ENCODE measurements around the gene HTR6.
"Not testable (repeated sequence)": the region's sequence is repeated elsewhere in the genome, so short reads cannot be mapped to it uniquely, and the experiment has no call there.

The HTR6 gene

DNA sequence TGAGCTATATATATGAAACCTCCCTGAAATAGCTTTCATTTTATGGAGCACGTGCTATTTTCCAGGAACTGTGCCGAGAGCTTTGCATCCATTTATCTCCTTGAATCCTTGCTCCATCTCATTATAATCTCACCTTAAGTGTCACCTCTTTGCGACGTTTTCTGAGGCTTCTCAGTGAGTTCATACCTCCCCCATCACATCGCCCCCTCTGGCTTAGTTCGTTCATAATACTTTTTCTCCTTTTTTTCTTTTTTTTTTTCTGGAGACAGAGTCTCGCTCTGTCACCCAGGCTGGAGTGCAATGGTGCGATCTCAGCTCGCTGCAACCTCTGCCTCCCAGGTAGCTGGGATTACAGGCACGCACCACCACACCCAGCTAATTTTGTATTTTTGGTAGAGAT, 25.4 kb upstream of the HTR6 start:
- not testable (repeated sequence) for DNase-seq (ENCODE audit: low read depth)

DNA sequence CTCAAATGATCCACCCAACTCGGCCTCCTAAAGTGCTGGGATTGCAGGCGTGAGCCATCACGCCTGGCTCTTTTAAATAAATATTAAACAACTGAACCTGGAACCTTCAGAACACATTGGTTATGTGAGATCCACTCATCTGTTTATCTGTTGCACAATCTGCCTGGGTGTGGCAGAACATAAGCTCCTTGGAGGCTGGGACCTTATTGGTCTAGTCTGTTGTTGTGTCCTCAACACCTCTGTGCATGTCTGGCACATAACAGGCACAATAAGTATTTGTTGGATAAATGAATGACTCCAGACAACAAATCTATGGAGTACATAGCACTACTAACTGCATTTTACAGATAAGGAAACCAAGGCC, 24.7 kb upstream of the HTR6 start:
- no peak for DNase-seq (ENCODE audit: low read depth)

DNA sequence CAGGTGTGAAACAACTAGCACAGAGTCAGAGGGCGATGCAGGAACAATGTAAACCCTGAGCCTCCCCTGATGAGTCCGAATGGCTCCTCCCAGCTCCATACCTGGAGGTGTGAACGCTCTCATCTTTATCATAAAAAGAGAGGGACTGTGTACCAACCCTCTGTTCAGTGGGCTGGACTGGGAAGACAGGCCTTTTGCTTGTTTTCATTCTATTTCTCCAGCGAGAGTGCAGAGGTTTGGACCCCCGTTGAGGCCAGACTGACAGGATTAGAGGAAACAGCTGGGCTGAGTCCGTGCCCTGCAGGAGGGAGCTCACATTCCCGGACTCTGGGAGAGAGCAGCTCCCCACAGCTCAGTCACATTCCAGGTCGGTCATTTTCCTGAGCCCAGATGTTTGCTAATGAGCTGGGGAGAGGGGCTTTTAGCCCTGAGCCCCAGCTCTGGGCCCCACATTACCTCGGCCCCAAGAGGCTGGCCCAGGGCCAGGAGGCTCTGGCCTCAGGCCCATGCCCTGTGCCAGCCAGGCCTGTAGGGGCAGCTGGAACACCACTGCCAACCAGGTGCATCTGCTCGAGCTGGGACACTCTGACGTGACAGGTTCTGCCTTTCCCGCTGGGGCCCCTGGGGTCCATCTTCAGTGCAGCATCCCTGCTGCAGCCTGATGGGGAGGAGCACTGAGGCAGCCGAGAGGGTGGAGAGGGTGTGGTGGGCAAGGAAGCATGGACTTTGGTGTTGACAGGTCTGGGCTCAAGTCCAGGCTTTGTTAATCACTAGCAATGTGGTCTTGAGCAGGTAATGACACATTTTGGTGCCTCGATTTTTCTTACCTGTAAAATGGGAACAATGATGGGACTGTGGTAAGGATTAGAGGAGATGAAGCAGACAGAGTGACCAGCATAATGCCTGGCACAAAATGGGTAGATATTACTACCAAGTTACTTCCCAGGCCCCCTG, 24.0 kb upstream of the HTR6 start:
- DNase-seq (ENCODE audit: low read depth) = no peak

DNA sequence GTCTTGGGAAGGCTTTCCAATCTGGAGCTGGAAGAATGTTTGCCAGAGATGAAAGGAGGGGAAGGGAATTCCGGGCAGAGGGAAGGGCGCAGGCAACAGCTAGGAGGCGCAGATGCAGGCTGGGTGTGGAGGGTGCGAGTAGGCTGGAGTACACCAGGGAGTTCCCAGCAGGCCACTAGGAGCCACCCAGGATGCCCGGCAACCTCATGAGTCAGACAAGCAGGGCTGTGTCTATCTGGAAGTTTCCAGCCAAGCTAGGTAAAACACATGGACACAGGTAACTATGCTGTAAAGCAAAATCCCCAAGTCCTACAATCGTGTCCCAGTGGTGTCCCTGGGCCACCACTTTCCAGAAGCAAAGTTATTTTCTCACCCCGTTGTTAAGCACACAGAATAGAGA, 21.6 kb upstream of the HTR6 start:
- DNase-seq (ENCODE audit: low read depth) = no peak

DNA sequence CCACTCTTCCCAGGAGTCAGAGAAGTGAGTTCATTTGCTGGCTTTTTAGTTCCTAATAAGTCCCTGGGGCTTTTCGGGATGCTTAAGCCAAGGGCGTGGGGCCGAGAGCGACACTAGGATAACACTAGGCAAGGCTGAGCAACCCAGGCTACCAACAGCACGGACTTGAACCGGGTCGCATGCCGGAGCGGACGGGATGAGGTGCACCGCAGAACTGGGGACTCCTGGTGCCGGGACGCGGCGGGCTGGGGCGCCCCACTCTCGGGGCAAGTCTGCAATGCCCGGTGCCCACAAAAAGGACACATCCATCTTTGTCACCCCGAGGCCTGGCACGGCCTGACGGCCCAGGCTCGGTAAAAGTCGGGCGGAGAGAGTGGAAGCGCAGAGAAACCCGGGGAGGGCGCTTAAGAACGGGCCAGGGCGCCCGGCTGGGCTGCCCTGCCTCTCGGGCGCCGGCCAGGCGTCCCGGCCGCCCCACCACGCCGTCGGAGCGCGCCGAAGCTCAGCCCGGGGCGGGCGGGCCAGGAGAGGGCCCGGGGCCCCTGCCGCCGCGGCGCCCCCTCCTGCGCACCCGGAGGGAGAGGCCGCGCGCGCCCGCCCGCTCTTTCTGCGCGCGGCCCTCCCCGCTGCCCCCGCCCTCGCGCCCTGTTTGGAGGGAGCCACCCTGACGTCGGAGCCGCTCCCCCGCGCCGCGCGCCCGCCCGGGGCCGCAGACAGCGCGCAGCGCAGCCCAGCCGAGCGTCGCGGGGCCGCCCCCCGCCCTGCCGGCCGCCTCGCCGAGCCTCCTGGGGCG, 20.9 kb upstream of the HTR6 start, which contains the start of gene NBL1:
TSS of gene NBL1 (plus strand) at position 710 of the 793 bp plus-strand sequence. CDS start 10,720 bp downstream, outside the sequence.
- peak; percentile 42 for DNase-seq (ENCODE audit: low read depth)

DNA sequence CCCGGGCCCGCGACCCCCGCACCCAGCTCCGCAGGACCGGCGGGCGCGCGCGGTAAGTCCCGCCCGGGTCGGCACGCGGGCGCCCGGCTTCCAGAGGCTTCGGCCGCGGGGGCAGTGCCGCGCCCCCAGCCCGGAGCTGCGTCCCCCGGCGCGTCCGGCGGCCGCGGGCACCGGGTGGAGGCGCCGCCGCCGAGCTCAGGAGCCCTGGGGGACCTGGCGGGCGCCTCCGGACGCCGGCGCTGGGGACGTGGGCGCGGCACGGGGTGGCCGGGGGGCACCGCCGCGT, 20.3 kb upstream of the HTR6 start:
- no peak for DNase-seq (ENCODE audit: low read depth)

DNA sequence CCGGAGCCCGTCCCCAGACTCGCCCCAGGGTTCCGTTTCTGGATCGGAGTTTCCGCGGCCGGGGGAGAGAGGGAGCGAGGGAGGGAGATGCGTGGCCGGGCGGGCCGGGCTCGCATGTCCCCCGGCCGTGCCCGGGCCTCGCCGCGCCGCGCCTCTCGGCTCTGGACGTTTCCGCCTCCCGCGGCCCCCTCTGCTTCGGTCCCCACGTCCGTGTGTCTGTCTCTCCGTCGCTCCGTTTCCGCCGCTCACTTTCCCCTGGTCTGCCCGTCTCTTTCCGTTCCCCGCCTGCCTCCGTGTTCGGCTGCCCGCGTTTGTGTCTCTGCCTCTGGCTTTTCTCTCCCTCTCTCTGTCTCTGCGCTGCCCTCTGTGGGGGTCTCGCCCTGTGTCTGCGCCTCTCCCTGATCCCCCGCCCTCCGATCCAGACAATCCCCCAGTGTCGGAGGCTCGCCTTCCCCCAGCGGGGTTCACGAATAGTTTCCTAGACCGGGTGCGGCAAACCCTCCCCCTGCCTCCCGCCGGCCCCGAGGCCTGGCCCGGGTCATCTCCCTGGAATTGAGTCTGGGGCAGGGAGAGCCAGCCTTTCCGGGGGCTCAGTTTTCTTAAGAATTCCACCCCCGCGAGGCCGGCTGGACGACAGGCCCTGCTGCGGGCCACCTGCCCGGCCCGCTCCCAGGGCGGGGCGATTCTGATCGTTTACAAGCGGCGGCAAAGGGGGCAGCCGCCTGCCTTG, 19.8 kb upstream of the HTR6 start:
- peak; percentile 22 for DNase-seq (ENCODE audit: low read depth)

DNA sequence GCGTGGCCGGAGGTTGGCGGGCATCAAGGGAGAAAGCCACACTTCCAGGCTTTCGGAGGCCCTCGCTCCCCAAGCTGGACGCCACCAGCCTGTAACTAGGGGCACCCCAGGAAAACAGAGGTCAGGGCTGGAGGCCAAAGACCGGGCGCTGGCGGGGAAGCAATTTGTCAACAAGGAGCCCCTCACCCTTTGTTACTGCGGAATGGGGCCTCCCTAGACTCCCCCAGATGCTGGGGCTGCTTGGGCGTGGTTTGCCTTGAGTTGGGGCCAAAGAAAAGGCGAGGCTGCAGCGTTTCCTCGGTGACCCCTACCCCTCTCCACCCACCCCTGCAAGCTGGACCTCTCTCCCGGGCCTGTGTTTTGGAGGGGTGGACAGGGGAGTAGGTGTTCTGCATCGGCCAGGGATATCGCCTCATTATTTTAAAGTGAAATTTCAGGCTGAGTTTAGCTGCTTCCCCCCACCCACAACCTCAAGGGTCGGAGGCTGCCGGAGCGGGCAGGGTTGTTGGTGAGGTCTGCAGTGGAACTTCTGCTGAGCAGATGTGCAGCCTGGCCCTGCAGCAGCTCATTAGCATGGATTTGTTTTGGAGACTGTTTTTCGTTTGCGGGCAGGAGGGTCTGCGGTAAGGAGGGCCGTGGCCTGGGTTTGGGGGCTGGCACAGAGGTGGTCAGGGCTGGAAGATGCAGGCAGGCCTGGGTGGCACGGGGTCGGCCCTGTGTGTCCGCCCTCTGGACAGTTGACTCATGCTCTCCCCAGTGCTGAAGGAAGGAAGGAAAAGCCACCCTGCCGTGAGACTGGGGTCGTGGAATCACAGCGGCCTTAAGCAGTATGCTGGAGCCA, 19.0 kb upstream of the HTR6 start:
- no peak for DNase-seq (ENCODE audit: low read depth)

DNA sequence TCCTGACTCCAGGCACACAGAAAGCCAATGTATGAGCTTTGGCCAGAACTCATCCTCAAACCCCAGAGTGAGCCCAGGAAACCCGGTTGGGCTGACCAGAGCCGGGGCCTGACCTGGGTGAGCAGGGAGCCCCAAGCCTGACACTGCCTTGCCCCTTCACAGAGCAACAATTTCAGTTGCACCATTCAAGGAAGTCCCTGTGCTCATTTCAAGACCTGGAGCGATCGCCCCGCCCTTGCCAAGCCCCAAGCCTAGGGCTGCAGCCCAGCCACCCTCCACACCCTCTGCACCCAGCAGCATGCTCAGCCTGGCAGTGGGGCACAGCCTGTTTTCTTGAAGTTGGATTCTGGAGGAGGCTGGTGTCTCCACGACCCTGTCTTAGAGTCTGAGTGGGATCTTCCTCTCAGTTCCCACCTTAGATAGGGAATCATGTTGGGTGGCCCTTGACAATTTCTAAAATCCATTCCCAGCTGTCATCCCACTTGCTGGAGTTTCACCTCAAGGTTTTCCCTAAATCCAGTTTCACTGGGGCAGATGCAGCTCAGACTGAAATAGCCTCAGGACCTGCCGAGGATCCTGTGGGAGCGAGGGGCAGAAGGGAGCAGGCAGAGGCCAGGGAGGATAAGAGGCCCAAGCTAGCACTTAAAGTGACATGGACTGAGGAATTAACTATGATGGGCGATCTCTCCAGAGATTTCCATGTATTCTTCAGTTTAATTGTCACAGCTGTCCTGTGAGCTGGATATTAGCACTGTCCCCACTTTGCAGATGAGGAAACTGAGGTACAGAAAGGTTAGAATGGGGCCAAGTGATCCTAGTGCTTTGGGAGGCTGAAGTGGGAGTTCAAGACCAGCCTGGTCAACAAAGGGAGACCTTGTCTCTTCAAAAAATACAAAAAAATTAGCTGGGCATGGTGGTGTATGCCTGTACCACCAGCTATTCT, 18.0 kb upstream of the HTR6 start:
- no peak for DNase-seq (ENCODE audit: low read depth)

DNA sequence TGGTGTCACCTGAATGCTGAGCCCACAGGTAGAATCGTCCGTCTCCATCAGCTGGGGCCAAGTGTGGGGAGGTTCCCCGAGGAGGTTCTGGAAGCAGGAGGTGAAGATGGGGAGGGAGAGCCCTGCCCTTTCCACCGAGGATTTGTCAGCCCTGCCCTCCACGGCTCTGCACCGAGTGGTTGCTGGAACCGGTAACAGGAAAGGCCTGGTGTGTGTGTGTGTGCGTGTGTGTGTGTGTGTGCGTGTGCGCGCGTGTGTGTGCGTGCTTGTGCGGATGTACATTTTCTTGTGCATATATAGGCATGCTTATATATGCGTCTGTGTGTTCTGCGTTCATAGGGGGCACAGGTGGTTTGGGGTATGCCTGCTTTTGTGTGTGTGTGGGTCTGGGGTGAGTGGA, 17.0 kb upstream of the HTR6 start:
- DNase-seq (ENCODE audit: low read depth) = no peak

DNA sequence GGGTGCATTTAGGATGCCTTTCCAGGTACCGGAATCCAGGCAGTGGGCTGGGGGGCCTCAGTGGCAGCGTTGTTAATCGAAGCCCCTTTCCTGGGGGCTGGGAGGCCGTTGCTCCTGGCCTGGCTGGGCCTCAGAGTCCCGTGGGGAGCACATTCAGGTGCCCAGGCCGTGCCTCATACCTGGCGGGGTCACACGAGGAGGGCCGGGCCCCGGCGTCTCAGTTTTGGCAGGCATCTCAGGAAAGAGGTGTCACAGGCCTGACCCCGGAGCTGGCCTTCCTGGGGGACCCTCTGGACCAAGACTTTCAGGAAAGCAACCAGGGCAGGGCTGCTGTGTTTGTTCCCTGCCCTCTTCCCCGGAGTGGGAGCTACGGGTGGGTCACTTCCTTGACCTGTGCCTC, 16.4 kb upstream of the HTR6 start:
- DNase-seq (ENCODE audit: low read depth) = no peak

DNA sequence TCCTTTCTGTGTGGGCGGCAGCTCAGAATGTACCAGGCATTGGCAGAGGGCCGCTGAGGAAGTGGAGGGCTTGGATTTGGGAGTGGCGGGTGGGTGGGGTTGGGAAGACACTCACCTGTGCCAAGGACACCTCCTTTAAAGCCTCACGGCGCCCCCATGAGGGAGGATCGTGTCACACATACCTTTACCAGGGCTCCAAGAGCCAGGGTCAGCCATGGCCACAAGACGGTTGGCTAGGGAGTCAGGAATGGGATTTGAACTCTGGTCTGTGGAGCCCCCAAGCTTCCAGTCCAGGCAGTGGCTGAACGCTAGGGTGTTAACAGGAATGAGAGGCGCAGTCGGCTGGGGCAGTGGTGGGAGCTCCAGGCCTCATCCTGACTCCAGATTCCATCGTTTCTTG, 16.0 kb upstream of the HTR6 start:
- no peak for DNase-seq (ENCODE audit: low read depth)

DNA sequence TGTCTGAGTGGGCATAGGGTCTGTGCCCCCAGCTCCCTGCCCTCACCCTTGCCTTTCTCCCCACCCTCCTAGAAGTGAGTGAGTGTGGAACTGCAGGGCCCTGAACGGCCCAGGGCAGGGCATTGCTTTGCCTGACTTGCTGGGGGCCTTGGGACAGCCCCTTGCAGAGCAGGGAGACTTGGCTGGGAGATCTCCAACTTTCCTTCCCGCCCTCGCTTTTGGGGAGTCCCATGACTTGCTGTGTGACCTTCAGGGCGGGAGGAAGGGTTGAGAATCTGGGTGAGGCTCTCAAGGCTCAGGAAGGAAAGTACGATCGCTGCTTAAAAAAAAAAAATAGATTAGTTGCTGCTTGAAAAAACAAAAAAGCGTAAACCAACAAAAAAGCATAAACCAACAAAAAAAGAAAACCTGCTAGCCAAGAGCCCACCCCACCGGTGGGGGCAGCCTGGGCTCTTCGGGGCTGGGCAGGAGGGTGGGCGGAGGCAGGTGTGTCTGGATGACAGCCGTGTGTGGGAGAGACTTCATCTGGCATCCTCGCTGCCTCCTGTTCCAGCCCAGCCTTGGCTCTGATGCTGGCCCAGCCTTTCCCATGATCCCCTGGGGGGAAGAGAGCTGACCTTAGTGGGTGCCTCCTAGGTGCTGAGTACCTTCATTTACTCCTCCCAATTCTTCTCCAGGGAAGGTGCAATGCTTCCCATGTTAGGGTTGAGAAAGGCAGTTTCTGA, 14.1 kb upstream of the HTR6 start:
- no peak for DNase-seq (ENCODE audit: low read depth)

DNA sequence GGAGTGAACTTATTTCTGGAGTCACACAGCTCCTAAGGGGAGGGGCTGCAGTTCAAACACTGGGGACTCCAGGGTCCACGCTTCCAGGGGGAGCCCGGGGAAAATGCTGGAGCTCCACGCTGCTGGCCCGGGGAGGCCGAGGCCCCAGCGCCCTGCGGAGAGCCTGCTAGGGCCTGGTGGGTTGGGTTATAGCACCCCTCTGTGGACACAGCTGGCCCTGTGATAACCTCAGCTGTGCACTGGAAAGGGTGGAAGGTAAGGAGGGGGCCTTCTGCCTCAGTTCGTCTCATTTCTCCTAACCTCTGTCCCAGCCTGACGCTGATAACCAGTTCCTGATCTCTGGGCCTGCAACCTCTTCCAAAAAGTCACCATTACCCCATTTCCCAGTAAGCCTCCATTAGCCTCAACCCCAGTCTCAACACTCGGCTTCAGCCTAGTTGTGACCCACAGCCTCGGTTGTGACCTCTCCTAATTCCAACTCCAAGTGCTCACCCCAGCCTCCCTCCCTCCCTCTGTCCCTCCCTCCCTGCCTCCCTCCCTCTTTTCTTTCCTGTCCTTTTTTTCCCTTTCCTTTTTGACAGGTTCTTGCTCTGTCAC, 13.4 kb upstream of the HTR6 start:
- no peak for DNase-seq (ENCODE audit: low read depth)

DNA sequence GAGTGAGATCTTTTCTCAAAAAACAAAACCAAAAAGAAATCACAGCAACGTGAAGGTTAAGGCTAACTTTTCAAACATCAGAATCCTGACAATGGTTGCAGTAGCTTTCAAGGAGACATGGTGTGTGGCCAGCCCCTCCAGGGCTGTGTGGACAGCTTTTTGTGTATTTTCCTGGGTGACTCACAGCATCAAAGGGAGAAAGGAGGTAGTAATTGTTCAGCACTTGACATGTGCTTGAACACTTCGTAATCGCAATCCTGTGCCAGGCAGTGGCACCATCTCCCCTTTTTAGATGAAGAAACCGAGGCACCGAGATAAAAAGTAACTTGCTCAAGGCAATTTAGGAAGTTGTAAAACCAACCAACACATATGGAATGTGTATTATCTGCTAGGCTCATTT, 10.3 kb upstream of the HTR6 start:
- no peak for DNase-seq (ENCODE audit: low read depth)

DNA sequence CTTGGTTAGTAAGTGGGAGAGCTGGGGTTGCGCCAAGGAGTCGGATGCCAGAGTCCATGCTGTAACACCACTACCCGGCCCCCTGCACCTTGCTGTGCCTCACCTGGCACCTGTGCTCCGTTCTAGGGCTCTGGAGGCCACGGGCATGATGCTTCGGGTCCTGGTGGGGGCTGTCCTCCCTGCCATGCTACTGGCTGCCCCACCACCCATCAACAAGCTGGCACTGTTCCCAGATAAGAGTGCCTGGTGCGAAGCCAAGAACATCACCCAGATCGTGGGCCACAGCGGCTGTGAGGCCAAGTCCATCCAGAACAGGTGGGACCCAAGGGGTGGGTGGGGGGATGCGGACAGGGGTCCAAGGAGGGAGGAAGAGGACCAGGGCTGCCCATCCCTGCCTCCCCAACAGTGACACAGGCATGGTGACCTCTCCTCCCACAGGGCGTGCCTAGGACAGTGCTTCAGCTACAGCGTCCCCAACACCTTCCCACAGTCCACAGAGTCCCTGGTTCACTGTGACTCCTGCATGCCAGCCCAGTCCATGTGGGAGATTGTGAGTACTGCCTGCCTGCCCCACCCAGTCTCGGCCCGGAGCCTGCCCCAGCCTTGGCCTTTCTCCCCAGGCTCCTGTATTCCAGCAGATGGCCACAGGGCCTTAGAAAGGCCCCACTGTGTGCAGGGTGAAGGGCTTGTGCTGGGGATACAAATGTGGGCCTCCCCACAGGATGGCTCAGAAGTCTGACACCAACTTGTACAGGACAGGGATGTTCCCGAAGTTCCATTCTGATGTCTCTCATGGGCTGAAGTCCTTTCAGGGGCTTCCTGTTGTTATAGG, 9.6 kb upstream of the HTR6 start:
- no peak for DNase-seq (ENCODE audit: low read depth)

DNA sequence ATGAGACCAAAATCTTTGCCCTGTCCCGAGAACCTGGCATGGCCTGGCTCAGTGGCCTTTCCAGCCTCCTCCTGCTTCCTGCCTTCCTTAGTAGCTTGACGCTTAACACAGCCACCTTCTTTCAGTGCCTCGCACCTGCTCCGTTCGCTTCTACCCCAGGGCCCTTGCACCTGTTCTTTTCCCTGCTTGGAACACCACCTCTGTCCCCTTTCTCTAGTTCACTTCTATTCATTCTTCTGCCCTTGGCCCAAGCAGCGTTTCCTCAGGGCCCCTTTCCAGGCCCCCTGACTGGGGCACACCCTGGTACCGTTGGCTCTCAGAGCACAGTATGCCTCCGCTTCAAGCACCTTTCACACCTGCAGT, 9.0 kb upstream of the HTR6 start:
- DNase-seq (ENCODE audit: low read depth) = no peak

DNA sequence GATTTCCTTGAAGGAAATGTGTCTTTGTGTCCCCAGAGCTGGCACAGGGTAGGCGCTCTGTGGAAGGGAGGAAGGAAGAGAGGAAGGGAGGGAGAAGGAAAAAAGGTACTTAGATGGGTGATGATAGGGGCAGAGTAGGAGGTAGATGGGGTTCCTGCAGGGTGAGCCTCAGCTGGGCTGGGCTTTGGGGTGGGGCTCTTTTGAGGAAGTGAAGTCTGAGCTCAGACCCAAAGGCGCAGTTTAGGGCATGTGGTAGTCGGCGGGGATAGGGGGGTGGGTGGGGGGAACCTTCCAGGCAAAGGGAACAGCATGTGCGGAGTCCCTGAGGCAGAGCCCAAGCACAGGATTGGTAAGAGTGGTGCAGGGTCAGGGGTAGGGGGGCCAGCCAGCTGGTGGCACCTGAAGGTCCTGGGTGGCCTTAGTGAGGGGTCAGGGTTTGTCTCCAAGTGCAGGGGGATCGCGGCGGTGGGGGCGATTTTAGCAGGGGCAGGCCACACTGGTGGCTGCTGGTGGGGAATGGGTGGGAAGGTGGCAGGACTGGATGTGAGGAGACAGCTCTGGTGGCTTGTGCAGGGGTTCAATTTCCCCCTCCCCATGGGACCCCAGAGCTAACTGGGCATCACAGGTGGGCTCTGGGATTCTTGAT, 8.4 kb upstream of the HTR6 start:
- DNase-seq (ENCODE audit: low read depth) = no peak

Data from stimulated activated CD8-positive, alpha-beta memory T cell treated with anti-CD3 and anti-CD28 coated beads, Interleukin-12 subunit alpha, Interleukin-12 subunit beta, amount 100 ng/mL, for 1 hour (primary cell).